ENCODE measurements around the gene AMH. TPM values are rescaled to one million over a fixed set of nuclear protein-coding genes. Genes with fewer than 3 reads are reported as not detected.
A peak's percentile ranks its signal among the peaks of the same experiment; 100 is the strongest.

AMH gene
- total and polyA plus RNA-seq, 2 of the 13 experiments (the other 11 are each of a cell fraction or from before 2014, with no cell fraction given), result 0.03 to 0.18 TPM

- TF ChIP-seq, protein P1, sequence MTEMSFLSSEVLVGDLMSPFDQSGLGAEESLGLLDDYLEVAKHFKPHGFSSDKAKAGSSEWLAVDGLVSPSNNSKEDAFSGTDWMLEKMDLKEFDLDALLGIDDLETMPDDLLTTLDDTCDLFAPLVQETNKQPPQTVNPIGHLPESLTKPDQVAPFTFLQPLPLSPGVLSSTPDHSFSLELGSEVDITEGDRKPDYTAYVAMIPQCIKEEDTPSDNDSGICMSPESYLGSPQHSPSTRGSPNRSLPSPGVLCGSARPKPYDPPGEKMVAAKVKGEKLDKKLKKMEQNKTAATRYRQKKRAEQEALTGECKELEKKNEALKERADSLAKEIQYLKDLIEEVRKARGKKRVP (CRISPR knock-in tag; IDR thresholded peaks at IDR 0.05), result peak in 1 of 2 experiments; percentile 65; a peak in 2 of 4 replicates
- TF ChIP-seq KDM5A (IDR thresholded peaks at IDR 0.05; ENCODE audit: borderline replicate concordance, low read length) (peak; percentile 38; the same call in 1 of the 2 replicates), ZNF547 (CRISPR knock-in tag; IDR thresholded peaks at IDR 0.05) (peak; percentile 97), LCORL (IDR thresholded peaks at IDR 0.05) (no peak), LCORL (CRISPR knock-in tag; IDR thresholded peaks at IDR 0.05) (peak; percentile 88), EHMT2 (IDR thresholded peaks at IDR 0.05; ENCODE audit: borderline replicate concordance, low read depth, low read length) (no peak), NFYC (CRISPR knock-in tag; IDR thresholded peaks at IDR 0.05) (peak; percentile 54), ZNF703 (CRISPR knock-in tag; IDR thresholded peaks at IDR 0.05; ENCODE audit: borderline replicate concordance) (peak; percentile 57; the same call in 1 of the 2 replicates), ZNF672 (CRISPR knock-in tag; IDR thresholded peaks at IDR 0.05) (no peak), ZNF280D (CRISPR knock-in tag; IDR thresholded peaks at IDR 0.05) (peak; percentile 96), ZFP91 (CRISPR knock-in tag; IDR thresholded peaks at IDR 0.05; ENCODE audit: borderline replicate concordance) (peak; percentile 97; the same call in 1 of the 2 replicates), ZSCAN9 (CRISPR knock-in tag; IDR thresholded peaks at IDR 0.05; ENCODE audit: borderline replicate concordance) (peak; percentile 99), MLX (CRISPR knock-in tag; IDR thresholded peaks at IDR 0.05) (peak; percentile 55; the same call in 1 of the 2 replicates), NFYB (CRISPR knock-in tag; IDR thresholded peaks at IDR 0.05) (peak; percentile 42; the same call in 1 of the 2 replicates), NCOR1 (IDR thresholded peaks at IDR 0.05; ENCODE audit: borderline replicate concordance, low read length) (no peak; the same call in 1 of the 2 replicates), ZNF124 (CRISPR knock-in tag; IDR thresholded peaks at IDR 0.05) (peak; percentile 80; the same call in 1 of the 2 replicates), POLR2AphosphoS5 (IDR thresholded peaks at IDR 0.05; ENCODE audit: low read depth, low read length) (peak; percentile 59), NR3C1 (CRISPR knock-in tag; IDR thresholded peaks at IDR 0.05) (no peak), ZNF629 (CRISPR knock-in tag; conservative IDR thresholded peaks at IDR 0.05) (peak; percentile 24; the same call in 1 of the 2 replicates)
- TF ChIP-seq, protein P2, sequence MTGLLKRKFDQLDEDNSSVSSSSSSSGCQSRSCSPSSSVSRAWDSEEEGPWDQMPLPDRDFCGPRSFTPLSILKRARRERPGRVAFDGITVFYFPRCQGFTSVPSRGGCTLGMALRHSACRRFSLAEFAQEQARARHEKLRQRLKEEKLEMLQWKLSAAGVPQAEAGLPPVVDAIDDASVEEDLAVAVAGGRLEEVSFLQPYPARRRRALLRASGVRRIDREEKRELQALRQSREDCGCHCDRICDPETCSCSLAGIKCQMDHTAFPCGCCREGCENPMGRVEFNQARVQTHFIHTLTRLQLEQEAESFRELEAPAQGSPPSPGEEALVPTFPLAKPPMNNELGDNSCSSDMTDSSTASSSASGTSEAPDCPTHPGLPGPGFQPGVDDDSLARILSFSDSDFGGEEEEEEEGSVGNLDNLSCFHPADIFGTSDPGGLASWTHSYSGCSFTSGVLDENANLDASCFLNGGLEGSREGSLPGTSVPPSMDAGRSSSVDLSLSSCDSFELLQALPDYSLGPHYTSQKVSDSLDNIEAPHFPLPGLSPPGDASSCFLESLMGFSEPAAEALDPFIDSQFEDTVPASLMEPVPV (CRISPR knock-in tag; IDR thresholded peaks at IDR 0.05), result peak; percentile 98
These were observed 12.6 kb upstream of the AMH start, which contains the start of the genes PLEKHJ1 and SF3A2 (continued) for GRCh38 chr19:2236314-2237050.

Measured in HepG2 (cell line).